ENCODE results near the gene CNN3. TPM values are rescaled to one million over a fixed set of nuclear protein-coding genes. Genes with fewer than 3 reads are reported as not detected.

Gene CNN3
- total RNA-seq, 1 donor from 2014 or later, result 305 TPM

- no peak for DNase-seq (ENCODE audit: low read depth)
These were observed 1.9 kb downstream of the CNN3 start for GRCh38 chr1:94925004-94925403.

- peak; percentile 56 for DNase-seq (ENCODE audit: low read depth)
These were observed 4.1 kb downstream of the CNN3 start for GRCh38 chr1:94922761-94923331.

GRCh38 chr1:94921977-94922376, 4.9 kb downstream of the CNN3 start:
- no peak for DNase-seq (ENCODE audit: low read depth)

GRCh38 chr1:94920061-94920460, 6.8 kb downstream of the CNN3 start:
- peak; percentile 34 for DNase-seq (ENCODE audit: low read depth)

GRCh38 chr1:94919241-94920030, 7.5 kb downstream of the CNN3 start:
- no peak for DNase-seq (ENCODE audit: low read depth)

GRCh38 chr1:94917251-94917650, 9.7 kb downstream of the CNN3 start:
- no peak for DNase-seq (ENCODE audit: low read depth)

GRCh38 chr1:94912263-94913184, 14.4 kb downstream of the CNN3 start:
- no peak for DNase-seq (ENCODE audit: low read depth)

- peak; percentile 41 for DNase-seq (ENCODE audit: low read depth)
These were observed 17.4 kb downstream of the CNN3 start for GRCh38 chr1:94909486-94909885.

- no peak for DNase-seq (ENCODE audit: low read depth)
These were observed 17.9 kb downstream of the CNN3 start for GRCh38 chr1:94908965-94909364.

GRCh38 chr1:94908190-94908589, 18.7 kb downstream of the CNN3 start:
- DNase-seq (ENCODE audit: low read depth), result no peak

- no peak for DNase-seq (ENCODE audit: low read depth)
These were observed 19.8 kb downstream of the CNN3 start for GRCh38 chr1:94907136-94907535.

- DNase-seq (ENCODE audit: low read depth), result no peak
These were observed 20.5 kb downstream of the CNN3 start for GRCh38 chr1:94906382-94906781.

- no peak for DNase-seq (ENCODE audit: low read depth)
These were observed 21.7 kb downstream of the CNN3 start for GRCh38 chr1:94905207-94905606.

- DNase-seq (ENCODE audit: low read depth), result no peak
These were observed 23.5 kb downstream of the CNN3 start for GRCh38 chr1:94903280-94904009.

- peak; percentile 54 for DNase-seq (ENCODE audit: low read depth)
These were observed 25.1 kb downstream of the CNN3 start for GRCh38 chr1:94901841-94902240.

GRCh38 chr1:94899756-94900155, 27.2 kb downstream of the CNN3 start:
- no peak for DNase-seq (ENCODE audit: low read depth)

GRCh38 chr1:94898491-94899385, 28.2 kb downstream of the CNN3 start:
- DNase-seq (ENCODE audit: low read depth), result peak; percentile 68

GRCh38 chr1:94895518-94895917, 31.4 kb downstream of the CNN3 start:
- DNase-seq (ENCODE audit: low read depth), result no peak

- no peak for DNase-seq (ENCODE audit: low read depth)
These were observed 32.3 kb downstream of the CNN3 start for GRCh38 chr1:94894630-94895029.

- DNase-seq (ENCODE audit: low read depth), result peak; percentile 90
These were observed 34.2 kb downstream of the CNN3 start for GRCh38 chr1:94892604-94893254.

Data from myocyte (in vitro differentiated cells).